CD4-positive, CD25-positive, alpha-beta regulatory T cell (primary cell): ENCODE results near the gene EPHA8. TPM values are rescaled to one million over a fixed set of nuclear protein-coding genes. Genes with fewer than 3 reads are reported as not detected.

Experiments used
- ATAC-seq, 2 donors: fragments of 150-1000 bp; cut with Tn5 transposase; one replicate each; pipeline ENCODE4 v1.10.0; 2021; ENCODE audit warnings: low read depth in 2 of 2, moderate number of reproducible peaks in 2 of 2, moderate library complexity in 1 of 2
- DNase-seq, 3 donors: peaks; one replicate each; pipeline versions ENCODE4 v3.0.0 to v3.0.0-alpha.2; 2012 to 2022; ENCODE audit warnings: mixed read lengths in 1 of 3
- H3K27ac ChIP-seq: one replicate; pipeline ENCODE4 v1.7.0; 2013; ENCODE audit warnings: mild to moderate bottlenecking, low read length; ENCODE audit not compliant: insufficient read depth, poor library complexity, severe bottlenecking
- H3K27me3 ChIP-seq: one replicate; pipeline ENCODE4 v1.7.0; 2013; ENCODE audit warnings: low read length; ENCODE audit not compliant: control insufficient read depth, insufficient read depth
- H3K36me3 ChIP-seq: one replicate; pipeline ENCODE4 v1.7.0; 2013; ENCODE audit warnings: mild to moderate bottlenecking, low read length, moderate library complexity; ENCODE audit not compliant: control insufficient read depth, insufficient read depth
- H3K4me1 ChIP-seq: 2 replicates; pipeline ENCODE4 v1.7.0; 2013; ENCODE audit warnings: mild to moderate bottlenecking, low read length; ENCODE audit not compliant: insufficient read depth, control insufficient read depth, poor library complexity, severe bottlenecking
- H3K4me3 ChIP-seq: one replicate; pipeline ENCODE4 v1.7.0; 2013; ENCODE audit warnings: low read depth, mild to moderate bottlenecking, low read length, moderate library complexity
- H3K9me3 ChIP-seq, 2 experiments: 1 replicate in 1 of 2; 2 replicates in 1 of 2; pipeline ENCODE4 v1.7.0; 2013; ENCODE audit warnings: low read length in 2 of 2, mild to moderate bottlenecking in 1 of 2, moderate library complexity in 1 of 2; ENCODE audit not compliant: control insufficient read depth in 2 of 2
- H3K27ac Mint-ChIP-seq, 3 donors: one replicate each; pipeline ENCODE4 v1.8.0; 2020 to 2022; ENCODE audit warnings: mild to moderate bottlenecking in 3 of 3, mixed read lengths in 3 of 3, moderate library complexity in 2 of 3
- H3K27me3 Mint-ChIP-seq: one replicate; pipeline ENCODE4 v1.8.0; 2022; ENCODE audit warnings: mild to moderate bottlenecking, mixed read lengths
- H3K36me3 Mint-ChIP-seq: one replicate; pipeline ENCODE4 v1.8.0; 2020; ENCODE audit warnings: mixed read lengths
- H3K4me1 Mint-ChIP-seq, 4 donors: one replicate each; pipeline ENCODE4 v1.8.0; 2020 to 2022; ENCODE audit warnings: mixed read lengths in 4 of 4, mild to moderate bottlenecking in 1 of 4
- H3K4me3 Mint-ChIP-seq, 4 donors: one replicate each; pipeline ENCODE4 v1.8.0; 2020 to 2022; ENCODE audit warnings: mild to moderate bottlenecking in 4 of 4, mixed read lengths in 4 of 4, moderate library complexity in 3 of 4
- H3K9me3 Mint-ChIP-seq, 7 donors: one replicate each; pipeline ENCODE4 v1.8.0; 2020 to 2022; ENCODE audit warnings: mixed read lengths in 7 of 7, mild to moderate bottlenecking in 3 of 7, moderate library complexity in 2 of 7
- polyA plus RNA-seq, 4 donors: library from polyadenylated mRNA; unstranded; fragments of 300-500 nt; fragmentation: Illumina TruSeq; gene quantifications; one replicate each; pipeline ENCODE4 v1.2.3, GENCODE V29; 2021
- total RNA-seq: library from RNA; stranded (reverse); gene quantifications from one replicate; pipeline ENCODE4 v1.2.3, GENCODE V29; 2022

EPHA8 gene
- total and polyA plus RNA-seq, 5 donors from 2014 or later, result not detected

DNA sequence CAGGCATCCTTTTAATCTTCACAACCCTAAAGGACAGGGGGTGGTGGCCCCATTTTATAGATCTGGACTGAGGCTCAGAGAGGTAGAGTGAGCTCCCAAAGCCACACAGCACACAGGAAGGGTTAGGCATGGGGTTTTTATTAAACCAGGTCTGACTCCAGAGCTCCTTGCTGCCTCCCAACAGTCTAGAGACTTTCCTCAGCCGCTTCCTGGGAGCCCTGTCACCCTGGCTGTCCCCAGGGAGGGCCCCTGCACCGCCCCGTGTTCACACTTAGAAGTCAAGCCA, 8.0 kb upstream of the EPHA8 start:
- peaks cover 2% of the 10 kb centered on the region for H3K27me3 ChIP-seq

DNA sequence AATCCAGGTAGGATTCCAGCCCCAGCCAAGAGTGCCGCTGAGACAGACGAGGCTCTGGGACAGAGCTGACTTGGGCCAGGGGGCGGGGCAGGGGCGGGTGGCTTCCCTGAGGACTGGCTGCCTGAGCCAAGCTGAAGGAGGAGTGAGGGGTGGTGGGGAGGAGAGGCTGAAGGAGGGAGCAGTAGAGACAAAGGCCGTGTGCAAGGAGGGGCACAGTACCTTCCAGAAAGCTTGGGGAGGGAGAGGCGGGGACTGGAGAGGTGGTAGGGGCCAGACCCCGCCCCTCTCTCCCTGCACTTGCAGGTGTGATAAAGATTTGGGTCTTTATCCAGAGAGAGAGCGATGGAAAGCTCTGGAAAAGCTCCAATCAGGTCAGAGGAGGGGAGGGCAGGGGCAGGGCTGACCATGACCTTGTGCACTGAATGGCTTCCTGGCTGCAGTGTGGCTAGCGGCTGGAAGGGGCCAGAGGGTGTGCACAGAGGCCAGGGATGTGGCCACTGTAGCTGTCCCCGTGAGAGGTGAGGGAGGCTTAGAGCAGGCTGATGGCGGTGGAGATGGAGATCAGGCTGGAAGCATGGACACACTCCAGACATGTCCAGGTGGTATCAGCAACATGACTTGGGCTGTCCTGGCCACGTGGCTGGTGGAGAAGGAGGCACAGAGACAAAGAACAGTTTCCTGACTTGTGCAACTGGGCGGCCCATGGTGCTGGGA, 6.7 kb upstream of the EPHA8 start:
- H3K27ac Mint-ChIP-seq, result no peak overlapping the region
- peak overlapping the region in 1 of 4 donors; percentile 29 for H3K4me3 Mint-ChIP-seq
- peaks cover 54% of the 10 kb centered on the region for H3K27me3 Mint-ChIP-seq
- Histone ChIP-seq H3K27ac (no peak overlapping the region), H3K36me3 (no peaks in the 10 kb centered on the region), H3K4me1 (no peaks in the 10 kb centered on the region), H3K9me3 (no peaks in the 10 kb centered on the region), H3K4me3 (no peak overlapping the region), H3K27me3 (peaks cover 2% of the 10 kb centered on the region)
- ATAC-seq (no peak), DNase-seq (no peak)
- peaks cover 0 to 4% (median 2%) of the 10 kb centered on the region in 4 donors for H3K4me1 Mint-ChIP-seq
- no peaks in the 10 kb centered on the region for H3K36me3 Mint-ChIP-seq
- H3K9me3 Mint-ChIP-seq, result peaks cover 0 to 3% (median 0%) of the 10 kb centered on the region in 7 donors

More for the DNA sequence above, 8.0 kb upstream of the EPHA8 start:
- no peak overlapping the region for H3K4me3 ChIP-seq
- no peaks in the 10 kb centered on the region for H3K36me3 ChIP-seq
- Mint-ChIP-seq H3K4me3 (no peak overlapping the region), H3K4me1 (peaks cover 0 to 4% (median 2%) of the 10 kb centered on the region in 4 donors), H3K36me3 (no peaks in the 10 kb centered on the region), H3K9me3 (peaks cover 0 to 3% (median 0%) of the 10 kb centered on the region in 7 donors), H3K27ac (no peak overlapping the region), H3K27me3 (peaks cover 41% of the 10 kb centered on the region)
- DNase-seq (no peak), ATAC-seq (no peak)
- no peak overlapping the region for H3K27ac ChIP-seq
- H3K4me1 ChIP-seq, result no peaks in the 10 kb centered on the region
- no peaks in the 10 kb centered on the region for H3K9me3 ChIP-seq

GRCh38 chr1:22557341-22557950, 5.8 kb upstream of the EPHA8 start:
- DNase-seq (no peak), ATAC-seq (no peak)
- no peaks in the 10 kb centered on the region for H3K36me3 Mint-ChIP-seq
- Histone ChIP-seq H3K4me3 (no peak overlapping the region), H3K27ac (no peak overlapping the region), H3K27me3 (peaks cover 6% of the 10 kb centered on the region), H3K36me3 (no peaks in the 10 kb centered on the region), H3K4me1 (no peaks in the 10 kb centered on the region), H3K9me3 (no peaks in the 10 kb centered on the region)
- H3K4me3 Mint-ChIP-seq, result no peak overlapping the region
- peaks cover 61% of the 10 kb centered on the region for H3K27me3 Mint-ChIP-seq
- peaks cover 0 to 3% (median 0%) of the 10 kb centered on the region in 7 donors for H3K9me3 Mint-ChIP-seq
- no peak overlapping the region for H3K27ac Mint-ChIP-seq
- H3K4me1 Mint-ChIP-seq, result peaks cover 0 to 4% (median 2%) of the 10 kb centered on the region in 4 donors

GRCh38 chr1:22563671-22564602, 648 bp downstream of the EPHA8 start:
- Mint-ChIP-seq H3K9me3 (peaks cover 0 to 2% (median 0%) of the 10 kb centered on the region in 7 donors), H3K4me3 (peak overlapping the region in 2 of 4 donors; percentile 19 to 31), H3K4me1 (peaks cover 0 to 8% (median 0%) of the 10 kb centered on the region in 4 donors), H3K27me3 (peaks cover 51% of the 10 kb centered on the region), H3K36me3 (no peaks in the 10 kb centered on the region), H3K27ac (no peak overlapping the region)
- no peaks in the 10 kb centered on the region for H3K36me3 ChIP-seq
- DNase-seq, result no peak
- H3K9me3 ChIP-seq, result no peaks in the 10 kb centered on the region
- ATAC-seq, result no peak
- no peak overlapping the region for H3K27ac ChIP-seq
- no peak overlapping the region for H3K4me3 ChIP-seq
- H3K27me3 ChIP-seq, result peaks cover 4% of the 10 kb centered on the region
- no peaks in the 10 kb centered on the region for H3K4me1 ChIP-seq

- peaks cover 4% of the 10 kb centered on the region for H3K27me3 ChIP-seq
- H3K9me3 Mint-ChIP-seq, result peaks cover 0 to 2% (median 0%) of the 10 kb centered on the region in 7 donors
- no peak for ATAC-seq
- peaks cover 0 to 8% (median 0%) of the 10 kb centered on the region in 4 donors for H3K4me1 Mint-ChIP-seq
- no peak overlapping the region for H3K27ac ChIP-seq
- no peak overlapping the region for H3K27ac Mint-ChIP-seq
- no peaks in the 10 kb centered on the region for H3K36me3 Mint-ChIP-seq
- H3K9me3 ChIP-seq, result no peaks in the 10 kb centered on the region
- no peak overlapping the region for H3K4me3 ChIP-seq
- H3K36me3 ChIP-seq, result no peaks in the 10 kb centered on the region
- H3K27me3 Mint-ChIP-seq, result peaks cover 35% of the 10 kb centered on the region
- no peak for DNase-seq
- H3K4me3 Mint-ChIP-seq, result no peak overlapping the region
- H3K4me1 ChIP-seq, result no peaks in the 10 kb centered on the region
Measured at GRCh38 chr1:22566161-22566560, 2.9 kb downstream of the EPHA8 start.

- ATAC-seq (no peak), DNase-seq (no peak)
- Mint-ChIP-seq H3K36me3 (no peaks in the 10 kb centered on the region), H3K4me3 (no peak overlapping the region), H3K27me3 (peaks cover 25% of the 10 kb centered on the region), H3K27ac (no peak overlapping the region), H3K4me1 (peaks cover 0 to 8% (median 0%) of the 10 kb centered on the region in 4 donors), H3K9me3 (peaks cover 0 to 2% (median 0%) of the 10 kb centered on the region in 7 donors)
- Histone ChIP-seq H3K4me1 (no peaks in the 10 kb centered on the region), H3K27ac (no peak overlapping the region), H3K27me3 (no peaks in the 10 kb centered on the region), H3K36me3 (no peaks in the 10 kb centered on the region), H3K4me3 (no peak overlapping the region), H3K9me3 (no peaks in the 10 kb centered on the region)
Measured at GRCh38 chr1:22567197-22567596, 3.9 kb downstream of the EPHA8 start.

- Mint-ChIP-seq H3K4me3 (no peak overlapping the region), H3K4me1 (peaks cover 0 to 5% (median 0%) of the 10 kb centered on the region in 4 donors), H3K27me3 (peaks cover 17% of the 10 kb centered on the region), H3K9me3 (peaks cover 0 to 2% (median 0%) of the 10 kb centered on the region in 7 donors), H3K27ac (no peak overlapping the region), H3K36me3 (no peaks in the 10 kb centered on the region)
- DNase-seq (no peak), ATAC-seq (no peak)
- no peak overlapping the region for H3K27ac ChIP-seq
- no peaks in the 10 kb centered on the region for H3K4me1 ChIP-seq
- no peaks in the 10 kb centered on the region for H3K27me3 ChIP-seq
- no peaks in the 10 kb centered on the region for H3K9me3 ChIP-seq
- no peaks in the 10 kb centered on the region for H3K36me3 ChIP-seq
- H3K4me3 ChIP-seq, result no peak overlapping the region
Measured at GRCh38 chr1:22567994-22568393, 4.7 kb downstream of the EPHA8 start.
